ENCODE results near the gene DHRS1. TPM values are rescaled to one million over a fixed set of nuclear protein-coding genes. Genes with fewer than 3 reads are reported as not detected.
A peak's percentile ranks its signal among the peaks of the same experiment; 100 is the strongest.

The DHRS1 gene
- total and polyA plus RNA-seq, 2 of the 4 experiments (the other 2 are of a cell fraction) = 15.8 to 38.6 TPM

DNA sequence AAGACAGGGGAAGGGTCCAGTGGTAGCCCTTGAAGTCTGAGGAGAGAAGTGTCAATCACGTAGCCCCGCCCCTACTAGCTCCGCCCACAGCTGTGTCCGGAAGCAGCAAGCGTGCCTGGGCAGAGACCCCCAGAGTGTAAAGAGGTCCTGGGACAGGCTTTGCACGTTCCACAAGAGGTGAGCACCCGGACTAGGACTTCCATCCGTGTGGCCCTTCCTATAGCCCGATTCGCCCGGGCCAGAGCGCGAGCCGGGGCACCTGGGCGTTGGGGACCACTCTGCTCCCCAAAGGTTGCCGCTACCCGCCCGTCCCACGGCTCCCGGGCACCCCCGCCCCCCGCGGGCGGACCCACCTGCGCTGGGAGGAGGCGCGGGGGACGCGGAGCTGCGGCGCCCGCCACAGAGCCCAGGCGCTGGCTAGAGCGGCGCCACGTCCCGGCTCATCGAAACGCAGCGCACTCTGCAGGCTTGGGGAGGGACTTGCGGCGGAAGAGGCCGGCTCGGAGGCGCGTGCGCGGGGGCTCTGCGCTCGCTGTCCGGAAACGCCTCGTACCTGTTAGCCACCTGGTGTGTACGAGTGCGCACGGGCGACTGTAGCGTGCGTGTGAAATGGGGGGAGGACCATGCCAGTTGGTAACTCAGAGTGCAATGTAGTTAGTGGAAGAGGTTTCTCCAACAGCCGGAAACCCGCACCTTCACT is 28.3 kb downstream of the DHRS1 start, which contains the start of gene RABGGTA (continued):
- peak; percentile 1; the same call in 1 of the 2 replicates for TF ChIP-seq USF2 (IDR thresholded peaks at IDR 0.05; ENCODE audit: low read depth, low read length)
- TF ChIP-seq RFX5 (IDR thresholded peaks at IDR 0.05; ENCODE audit: low read depth, low read length) = no peak
- TF ChIP-seq NFE2L2 (IDR thresholded peaks at IDR 0.05; ENCODE audit: low read depth, low read length) = no peak
